Neural progenitor cell (in vitro differentiated cells): ENCODE measurements around the gene MZF1. TPM values are rescaled to one million over a fixed set of nuclear protein-coding genes. Genes with fewer than 3 reads are reported as not detected.

Experiments used
- DNase-seq: peaks from one replicate; pipeline ENCODE4 v3.0.0-alpha.2; 2016; ENCODE audit warnings: low spot score
- H2AFZ ChIP-seq: fragments of 200-600 bp; sonication (generic); replicated peaks from 2 replicates; pipeline ENCODE4 v1.6.1; 2016; ENCODE audit warnings: antibody characterized with exemption
- H3F3A ChIP-seq: fragments of 200-600 bp; sonication (generic); 2 replicates; pipeline ENCODE4 v1.6.1; 2016; ENCODE audit warnings: antibody characterized with exemption, low read depth
- H3K27ac ChIP-seq: fragments of 200-600 bp; sonication (generic); 2 replicates; pipeline ENCODE4 v1.5.1; 2016; ENCODE audit warnings: mild to moderate bottlenecking
- H3K27me3 ChIP-seq: fragments of 200-600 bp; sonication (generic); 2 replicates; pipeline ENCODE4 v1.6.1; 2016; ENCODE audit warnings: mild to moderate bottlenecking, moderate library complexity
- H3K36me3 ChIP-seq: fragments of 200-600 bp; sonication (generic); 2 replicates; pipeline ENCODE4 v1.5.1; 2016
- H3K4me1 ChIP-seq: fragments of 200-600 bp; sonication (generic); 2 replicates; pipeline ENCODE4 v1.6.1; 2016; ENCODE audit warnings: mixed run types
- H3K4me2 ChIP-seq: fragments of 200-600 bp; sonication (generic); 2 replicates; pipeline ENCODE4 v1.6.1; 2016
- H3K4me3 ChIP-seq: fragments of 200-600 bp; sonication (generic); 2 replicates; pipeline ENCODE4 v1.5.1; 2016
- H3K79me2 ChIP-seq: fragments of 200-600 bp; sonication (generic); 2 replicates; pipeline ENCODE4 v1.6.1; 2016; ENCODE audit warnings: low read depth
- H3K9ac ChIP-seq: fragments of 200-600 bp; sonication (generic); 2 replicates; pipeline ENCODE4 v1.6.1; 2016
- H3K9me3 ChIP-seq: fragments of 200-600 bp; sonication (generic); 2 replicates; pipeline ENCODE4 v1.5.1; 2016; ENCODE audit warnings: low read depth
- H4K20me1 ChIP-seq: fragments of 200-600 bp; sonication (generic); 2 replicates; pipeline ENCODE4 v1.6.1; 2016; ENCODE audit warnings: low read depth
- H3K27ac Mint-ChIP-seq: 3 replicates; pipeline ENCODE4 v1.8.0; 2021; ENCODE audit warnings: mixed read lengths
- H3K27me3 Mint-ChIP-seq: 2 replicates; pipeline ENCODE4 v1.8.0; 2022; ENCODE audit warnings: low read depth, mild to moderate bottlenecking, inconsistent platforms, moderate library complexity, mixed read lengths; ENCODE audit not compliant: insufficient read depth
- H3K36me3 Mint-ChIP-seq: 3 replicates; pipeline ENCODE4 v1.8.0; 2021; ENCODE audit warnings: mixed read lengths
- H3K4me1 Mint-ChIP-seq: 3 replicates; pipeline ENCODE4 v1.8.0; 2021; ENCODE audit warnings: mixed read lengths
- H3K4me3 Mint-ChIP-seq: 3 replicates; pipeline ENCODE4 v1.8.0; 2021; ENCODE audit warnings: mild to moderate bottlenecking, moderate library complexity, mixed read lengths
- H3K9me3 Mint-ChIP-seq: 3 replicates; pipeline ENCODE4 v1.8.0; 2020; ENCODE audit warnings: mixed read lengths
- CTCF ChIP-seq: fragments of 200-600 bp; sonication (generic); IDR thresholded peaks from 2 replicates; pipeline ENCODE4 v1.5.1; 2017; ENCODE audit warnings: antibody characterized with exemption, mild to moderate bottlenecking
- EZH2 ChIP-seq: fragments of 200-600 bp; sonication (generic); IDR thresholded peaks from 2 replicates; pipeline ENCODE4 v1.6.1; 2017; ENCODE audit warnings: antibody characterized with exemption, mild to moderate bottlenecking, moderate library complexity
- EZH2phosphoT487 ChIP-seq: fragments of 200-600 bp; sonication (generic); IDR thresholded peaks from 2 replicates; pipeline ENCODE4 v1.6.1; 2017; ENCODE audit warnings: antibody characterized with exemption
- total RNA-seq: library from RNA; depleted of rRNA; stranded (reverse); fragments of >200 nt; gene quantifications from 2 replicates; pipeline ENCODE4 v1.2.3, GENCODE V29; 2015; ENCODE audit warnings: low replicate concordance

Gene MZF1
- total RNA-seq, 1 donor from 2014 or later, result 8.4 TPM

GRCh38 chr19:58559275-58560006, 13.7 kb downstream of the MZF1 start:
- Histone ChIP-seq H3F3A (peaks cover 63% of the 10 kb centered on the region), H3K4me3 (peak overlapping the region; percentile 65), H3K27me3 (peaks cover 22% of the 10 kb centered on the region), H3K79me2 (peaks cover 40% of the 10 kb centered on the region), H4K20me1 (peaks cover 15% of the 10 kb centered on the region), H3K4me2 (peak overlapping the region; percentile 79), H3K27ac (peak overlapping the region; percentile 91), H3K36me3 (no peaks in the 10 kb centered on the region), H3K9me3 (no peaks in the 10 kb centered on the region), H3K9ac (peak overlapping the region; percentile 65), H2AFZ (peak overlapping the region; percentile 60), H3K4me1 (peaks cover 17% of the 10 kb centered on the region)
- peak; percentile 94 for DNase-seq
- H3K27me3 Mint-ChIP-seq, result peaks cover 22% of the 10 kb centered on the region
- peaks cover 37% of the 10 kb centered on the region for H3K4me1 Mint-ChIP-seq
- no peaks in the 10 kb centered on the region for H3K9me3 Mint-ChIP-seq
- peak overlapping the region; percentile 98 for H3K4me3 Mint-ChIP-seq
- no peak for TF ChIP-seq CTCF
- no peak for TF ChIP-seq EZH2phosphoT487
- no peak for TF ChIP-seq EZH2
- peaks cover 14% of the 10 kb centered on the region for H3K36me3 Mint-ChIP-seq
- peak overlapping the region; percentile 99 for H3K27ac Mint-ChIP-seq

GRCh38 chr19:58558623-58559274, 14.4 kb downstream of the MZF1 start:
- H3K4me3 Mint-ChIP-seq, result peak overlapping the region; percentile 98
- H3K27ac ChIP-seq, result peak overlapping the region; percentile 100
- peaks cover 20% of the 10 kb centered on the region for H3K4me1 ChIP-seq
- peaks cover 15% of the 10 kb centered on the region for H4K20me1 ChIP-seq
- H3K9me3 Mint-ChIP-seq, result no peaks in the 10 kb centered on the region
- peak overlapping the region; percentile 99 for H3K9ac ChIP-seq
- H3K4me3 ChIP-seq, result peak overlapping the region; percentile 65
- H3K36me3 ChIP-seq, result no peaks in the 10 kb centered on the region
- H3K4me1 Mint-ChIP-seq, result peaks cover 44% of the 10 kb centered on the region
- peak; percentile 100 for DNase-seq
- H3K4me2 ChIP-seq, result peak overlapping the region; percentile 81
- H2AFZ ChIP-seq, result peak overlapping the region; percentile 86
- H3K27me3 Mint-ChIP-seq, result peaks cover 18% of the 10 kb centered on the region
- H3K27ac Mint-ChIP-seq, result peak overlapping the region; percentile 99
- peaks cover 14% of the 10 kb centered on the region for H3K36me3 Mint-ChIP-seq
- H3K79me2 ChIP-seq, result peaks cover 47% of the 10 kb centered on the region
- no peak for TF ChIP-seq EZH2
- TF ChIP-seq EZH2phosphoT487, result no peak
- TF ChIP-seq CTCF, result no peak
- peaks cover 20% of the 10 kb centered on the region for H3K27me3 ChIP-seq
- H3K9me3 ChIP-seq, result no peaks in the 10 kb centered on the region
- peaks cover 70% of the 10 kb centered on the region for H3F3A ChIP-seq

- Histone ChIP-seq H3K27me3 (peaks cover 14% of the 10 kb centered on the region), H3K79me2 (peaks cover 50% of the 10 kb centered on the region), H3K27ac (peak within 1 kb of the TSS; percentile 100), H3K4me2 (peak within 1 kb of the TSS; percentile 98), H3K4me3 (peak within 1 kb of the TSS; percentile 65), H3K9me3 (no peaks in the 10 kb centered on the region), H3F3A (peaks cover 72% of the 10 kb centered on the region), H3K9ac (peak within 1 kb of the TSS; percentile 99), H3K4me1 (peaks cover 23% of the 10 kb centered on the region), H3K36me3 (no peaks in the 10 kb centered on the region), H2AFZ (peak within 1 kb of the TSS; percentile 86), H4K20me1 (peaks cover 15% of the 10 kb centered on the region)
- Mint-ChIP-seq H3K27ac (peak within 1 kb of the TSS; percentile 99), H3K27me3 (peaks cover 18% of the 10 kb centered on the region), H3K4me1 (peaks cover 47% of the 10 kb centered on the region), H3K36me3 (peaks cover 15% of the 10 kb centered on the region), H3K9me3 (no peaks in the 10 kb centered on the region), H3K4me3 (peak within 1 kb of the TSS; percentile 98)
- DNase-seq, result no peak
- no peak for TF ChIP-seq EZH2phosphoT487
- no peak for TF ChIP-seq CTCF
- no peak for TF ChIP-seq EZH2
Observed at GRCh38 chr19:58558066-58558622, 15.0 kb downstream of the MZF1 start, which contains the start of gene UBE2M. Gene UBE2M, minus strand, starts transcription at chr19:58558611. Its CDS starts 230 bp downstream, at chr19:58558381.
